ENCODE measurements around the gene CFAP299. TPM values are rescaled to one million over a fixed set of nuclear protein-coding genes. Genes with fewer than 3 reads are reported as not detected.

Gene CFAP299
- total and polyA plus RNA-seq, 7 donors: 1.4 TPM; not detected in 6

GRCh38 chr4:80422727-80423404 lies 87.3 kb downstream of the CFAP299 start:
- no peaks in the 10 kb centered on the region for H3K36me3 ChIP-seq
- intact Hi-C loops (cut with DNase I): no loop called here
- TF ChIP-seq EP300 (IDR thresholded peaks at IDR 0.05) (no peak), POLR2A (IDR thresholded peaks at IDR 0.05) (no peak), POLR2AphosphoS5 (IDR thresholded peaks at IDR 0.05) (no peak)
- TF ChIP-seq, protein P1, sequence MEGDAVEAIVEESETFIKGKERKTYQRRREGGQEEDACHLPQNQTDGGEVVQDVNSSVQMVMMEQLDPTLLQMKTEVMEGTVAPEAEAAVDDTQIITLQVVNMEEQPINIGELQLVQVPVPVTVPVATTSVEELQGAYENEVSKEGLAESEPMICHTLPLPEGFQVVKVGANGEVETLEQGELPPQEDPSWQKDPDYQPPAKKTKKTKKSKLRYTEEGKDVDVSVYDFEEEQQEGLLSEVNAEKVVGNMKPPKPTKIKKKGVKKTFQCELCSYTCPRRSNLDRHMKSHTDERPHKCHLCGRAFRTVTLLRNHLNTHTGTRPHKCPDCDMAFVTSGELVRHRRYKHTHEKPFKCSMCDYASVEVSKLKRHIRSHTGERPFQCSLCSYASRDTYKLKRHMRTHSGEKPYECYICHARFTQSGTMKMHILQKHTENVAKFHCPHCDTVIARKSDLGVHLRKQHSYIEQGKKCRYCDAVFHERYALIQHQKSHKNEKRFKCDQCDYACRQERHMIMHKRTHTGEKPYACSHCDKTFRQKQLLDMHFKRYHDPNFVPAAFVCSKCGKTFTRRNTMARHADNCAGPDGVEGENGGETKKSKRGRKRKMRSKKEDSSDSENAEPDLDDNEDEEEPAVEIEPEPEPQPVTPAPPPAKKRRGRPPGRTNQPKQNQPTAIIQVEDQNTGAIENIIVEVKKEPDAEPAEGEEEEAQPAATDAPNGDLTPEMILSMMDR (IDR thresholded peaks at IDR 0.05): no peak
- no peaks in the 10 kb centered on the region for H3K27me3 ChIP-seq
- H3K4me3 ChIP-seq: no peak overlapping the region
- peaks cover 0 to 7% (median 0%) of the 10 kb centered on the region in 4 donors for H3K4me1 ChIP-seq
- no peaks in the 10 kb centered on the region for H3K9me3 ChIP-seq
- WGBS, 2 donors: 73 to 93% methylated on average over 1 of the region's 1 CpG
- DNase-seq: no peak
- no peak overlapping the region for H3K27ac ChIP-seq

GRCh38 chr4:80423553-80424224 lies 88.2 kb downstream of the CFAP299 start:
- no peak for DNase-seq
- no peak overlapping the region for H3K4me3 ChIP-seq
- peaks cover 0 to 7% (median 0%) of the 10 kb centered on the region in 4 donors for H3K4me1 ChIP-seq
- WGBS, 2 donors: 89 to 95% methylated on average over 3 of the region's 3 CpGs
- no peaks in the 10 kb centered on the region for H3K27me3 ChIP-seq
- no peak overlapping the region for H3K27ac ChIP-seq
- no peak for TF ChIP-seq POLR2AphosphoS5 (IDR thresholded peaks at IDR 0.05)
- TF ChIP-seq EP300 (IDR thresholded peaks at IDR 0.05): no peak
- TF ChIP-seq, protein P1 (IDR thresholded peaks at IDR 0.05): no peak
- no peak for TF ChIP-seq POLR2A (IDR thresholded peaks at IDR 0.05)
- H3K9me3 ChIP-seq: no peaks in the 10 kb centered on the region
- intact Hi-C loops (cut with DNase I): no loop called here
- H3K36me3 ChIP-seq: no peaks in the 10 kb centered on the region

DNA sequence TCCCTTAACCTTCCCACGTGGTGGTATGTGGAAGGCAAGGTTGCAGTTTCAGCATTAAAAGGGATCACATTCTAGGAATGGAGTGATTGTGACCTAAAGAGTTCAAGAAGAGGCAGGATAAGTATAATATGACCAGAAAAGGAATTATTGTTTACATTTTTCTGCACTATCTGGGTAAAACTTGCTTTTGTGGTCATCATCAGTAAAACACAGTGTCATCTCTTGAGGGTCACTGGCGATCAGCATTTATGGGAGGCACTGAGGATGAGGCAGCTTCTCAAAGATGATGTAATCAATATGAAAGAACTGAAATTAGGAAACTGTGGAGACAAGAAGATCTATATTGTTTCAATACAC lies 88.7 kb downstream of the CFAP299 start:
- no peak overlapping the region for H3K4me3 ChIP-seq
- no peak for TF ChIP-seq EP300 (IDR thresholded peaks at IDR 0.05)
- TF ChIP-seq, protein P1 (IDR thresholded peaks at IDR 0.05): no peak
- TF ChIP-seq POLR2A (IDR thresholded peaks at IDR 0.05): no peak
- no peak for TF ChIP-seq POLR2AphosphoS5 (IDR thresholded peaks at IDR 0.05)
- no peaks in the 10 kb centered on the region for H3K36me3 ChIP-seq
- 94% methylated on average over 2 of the region's 2 CpGs for WGBS, 2 donors
- intact Hi-C loops (cut with DNase I): no loop called here
- H3K4me1 ChIP-seq: peaks cover 0 to 7% (median 0%) of the 10 kb centered on the region in 4 donors
- no peaks in the 10 kb centered on the region for H3K9me3 ChIP-seq
- DNase-seq: no peak
- H3K27ac ChIP-seq: no peak overlapping the region
- no peaks in the 10 kb centered on the region for H3K27me3 ChIP-seq

DNA sequence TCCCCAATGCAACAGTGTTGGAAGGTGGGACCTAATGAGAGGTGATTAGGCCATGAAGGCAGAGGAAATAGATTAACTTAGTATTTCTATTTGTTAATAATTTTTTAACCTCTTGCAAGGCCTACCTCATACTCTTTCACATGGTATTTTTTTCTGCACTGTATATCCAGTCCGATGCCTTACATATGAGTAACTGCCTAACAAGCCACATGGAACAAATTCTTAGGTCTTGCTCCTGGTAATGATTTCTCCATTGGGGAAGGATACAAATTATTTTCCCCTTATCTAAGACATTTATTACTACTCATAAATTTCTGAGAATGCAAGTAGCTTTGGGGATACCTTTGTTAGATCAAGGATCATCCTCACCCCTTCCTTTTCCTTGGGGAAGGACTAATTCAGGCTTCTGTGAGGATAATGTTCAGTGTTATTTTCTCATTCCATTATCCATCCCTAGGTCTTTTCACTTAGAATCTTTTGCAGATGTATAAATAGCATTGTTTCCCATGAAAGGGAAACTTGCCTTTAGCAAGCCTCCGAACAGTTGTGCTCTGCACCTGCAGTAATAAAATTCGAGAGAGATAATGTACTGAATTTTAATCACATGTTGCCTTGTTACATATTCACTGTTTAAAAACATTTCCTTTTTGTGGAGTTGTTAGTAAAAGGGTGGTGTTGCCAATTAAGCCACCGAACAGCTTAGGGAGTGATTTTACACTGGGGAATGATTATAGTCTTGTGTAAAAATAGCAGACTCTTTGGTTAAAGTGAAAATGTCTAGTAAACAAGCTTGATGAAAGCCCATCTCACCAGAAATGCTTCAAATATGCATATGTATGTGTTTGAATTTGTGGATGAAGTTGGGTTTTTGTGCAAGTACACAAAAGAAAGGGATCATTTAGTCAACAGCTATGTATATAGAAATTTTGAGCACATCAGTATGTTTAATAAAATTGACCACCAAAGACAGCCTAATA lies 89.9 kb downstream of the CFAP299 start:
- Histone ChIP-seq H3K36me3 (no peaks in the 10 kb centered on the region), H3K27me3 (no peaks in the 10 kb centered on the region), H3K4me3 (no peak overlapping the region), H3K27ac (no peak overlapping the region), H3K4me1 (peaks cover 0 to 7% (median 0%) of the 10 kb centered on the region in 4 donors), H3K9me3 (no peaks in the 10 kb centered on the region)
- no peak for TF ChIP-seq POLR2AphosphoS5 (IDR thresholded peaks at IDR 0.05)
- 34 to 70% methylated on average over 4 of the region's 4 CpGs for WGBS, 2 donors
- intact Hi-C loops (cut with DNase I): no loop called here
- DNase-seq: no peak
